HG03571 (cell line): ENCODE results near the gene SRPRB.

Experiments used
- ATAC-seq: cut with Tn5 transposase; IDR thresholded peaks from one replicate; pipeline ENCODE4 v1.9.1; 2021; ENCODE audit not compliant: unreplicated experiment

The SRPRB gene

DNA sequence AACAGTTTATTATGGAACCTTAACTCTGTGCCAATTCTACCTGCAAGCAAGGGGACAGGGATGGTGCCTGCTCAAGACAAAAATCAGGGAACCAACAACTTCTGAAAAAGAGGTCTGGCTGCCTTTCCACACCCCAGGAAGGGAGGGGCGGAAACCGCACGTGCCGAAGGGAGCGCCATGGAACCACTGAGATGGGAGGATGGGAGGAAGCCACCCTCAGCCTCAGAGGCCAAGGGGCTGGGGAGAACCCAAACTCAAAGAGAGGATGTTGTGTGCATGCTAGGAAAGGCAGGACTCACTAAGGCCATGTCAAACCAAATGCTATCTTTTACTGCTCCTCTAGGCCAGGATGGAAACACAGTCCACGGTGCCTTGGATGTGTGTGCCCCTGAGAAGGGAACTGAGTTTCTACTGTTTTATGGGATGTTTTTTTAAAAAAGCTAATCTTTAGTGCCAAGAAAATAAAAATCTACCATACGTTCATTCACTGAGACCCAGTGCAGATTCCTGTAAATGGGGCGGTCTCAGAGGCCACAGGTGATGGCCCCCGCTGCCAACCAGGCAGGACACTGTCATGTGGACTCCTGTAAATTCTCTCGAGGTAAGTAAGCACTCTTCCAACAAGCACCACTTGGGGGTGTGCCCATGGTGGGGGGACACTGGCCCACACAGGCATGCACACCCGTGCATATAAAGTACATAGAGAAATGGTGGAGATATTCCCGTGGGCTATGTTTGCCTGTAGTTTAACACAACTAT, 20.5 kb downstream of the SRPRB start:
- ATAC-seq: no peak

DNA sequence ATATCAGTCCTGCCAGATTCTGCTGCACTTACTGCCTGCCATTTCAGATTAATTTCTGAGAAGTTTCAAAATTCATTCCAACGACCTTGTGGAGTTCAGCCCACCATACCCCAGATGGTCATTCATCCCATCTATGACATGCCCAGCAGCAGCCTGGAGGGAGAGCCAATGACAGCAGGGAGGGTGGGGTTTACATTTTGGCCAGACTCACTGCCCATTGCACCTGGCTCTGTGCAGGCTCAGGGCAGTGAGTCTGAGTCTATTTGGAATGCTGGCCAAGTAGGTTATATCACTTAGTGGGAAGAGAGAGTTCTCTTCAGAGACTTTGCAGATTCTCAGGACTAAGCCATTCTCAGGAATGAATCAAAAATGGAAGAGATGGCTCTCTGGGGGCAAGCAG, 21.5 kb downstream of the SRPRB start:
- no peak for ATAC-seq

DNA sequence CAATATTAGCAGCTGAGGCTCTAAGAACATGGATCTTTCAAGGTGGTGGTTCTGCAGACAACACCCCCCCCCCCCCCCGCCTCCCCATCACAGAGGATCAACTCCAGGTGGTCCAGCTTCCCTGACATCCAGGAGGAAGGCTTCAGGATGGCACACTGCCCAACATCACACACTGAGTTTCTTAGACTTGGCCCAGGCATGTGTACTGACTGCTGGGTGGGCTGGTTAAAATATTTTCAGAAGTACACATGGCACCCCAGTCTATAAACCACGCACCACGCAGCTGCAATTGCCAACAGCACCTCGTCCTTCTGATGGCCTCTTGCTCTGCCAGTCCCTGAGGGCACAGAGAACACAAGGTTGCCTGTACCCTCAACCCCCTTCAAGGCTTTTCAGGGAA, 22.1 kb downstream of the SRPRB start:
- ATAC-seq: no peak

DNA sequence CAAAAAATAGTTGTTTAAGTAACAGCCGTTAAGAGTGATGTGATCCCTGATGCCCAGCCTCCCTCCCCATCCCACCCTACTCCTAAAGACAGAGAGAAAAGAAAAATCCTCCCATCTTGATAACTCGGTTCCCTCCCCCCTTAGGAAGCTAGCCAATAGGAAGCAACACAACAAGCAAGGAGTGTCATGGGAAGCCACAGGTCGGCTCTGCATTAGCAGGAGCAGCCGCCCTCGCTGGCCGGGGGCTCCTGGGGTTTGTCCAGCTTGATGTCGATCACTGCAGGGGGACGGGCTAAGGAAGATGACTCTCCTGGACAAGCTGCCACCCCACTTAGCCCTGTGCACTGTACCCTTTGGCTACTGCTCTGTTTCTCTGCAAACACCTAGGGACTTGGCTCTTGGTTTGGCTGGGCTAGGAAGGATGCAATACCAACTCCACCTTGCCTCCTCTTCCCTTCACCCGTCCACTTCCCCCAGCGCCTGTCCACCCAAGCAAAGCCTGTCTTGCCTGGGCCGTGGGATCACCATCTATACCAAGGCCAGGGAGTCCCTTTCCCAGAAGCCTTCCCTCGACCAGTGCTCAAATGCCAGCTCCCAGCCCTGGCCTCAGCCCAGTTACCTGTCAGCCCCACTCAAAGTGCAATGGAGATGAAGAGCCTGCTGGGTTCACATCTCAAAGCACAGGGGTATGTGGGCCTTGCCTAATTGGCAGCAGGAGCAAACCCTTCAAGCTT, 23.1 kb downstream of the SRPRB start:
- no peak for ATAC-seq

DNA sequence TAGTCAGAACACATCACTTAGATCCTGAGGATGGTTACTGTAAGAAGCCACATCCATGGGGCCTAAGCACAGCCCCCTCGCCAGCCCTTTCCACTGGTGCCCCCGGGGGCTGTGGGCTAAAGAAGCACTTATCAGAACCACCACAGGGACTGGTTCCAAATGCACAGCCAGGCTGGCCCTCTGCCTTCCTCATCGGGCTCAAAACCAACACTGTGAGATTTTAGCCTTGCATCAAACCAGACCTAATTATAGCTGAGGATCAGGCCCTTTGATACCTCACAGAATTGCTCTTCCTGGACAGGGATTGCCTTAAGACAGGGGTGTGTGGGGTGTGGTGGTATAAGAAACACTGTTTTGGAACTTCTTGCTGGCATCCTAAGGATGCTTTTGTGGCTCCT, 23.7 kb downstream of the SRPRB start:
- no peak for ATAC-seq

DNA sequence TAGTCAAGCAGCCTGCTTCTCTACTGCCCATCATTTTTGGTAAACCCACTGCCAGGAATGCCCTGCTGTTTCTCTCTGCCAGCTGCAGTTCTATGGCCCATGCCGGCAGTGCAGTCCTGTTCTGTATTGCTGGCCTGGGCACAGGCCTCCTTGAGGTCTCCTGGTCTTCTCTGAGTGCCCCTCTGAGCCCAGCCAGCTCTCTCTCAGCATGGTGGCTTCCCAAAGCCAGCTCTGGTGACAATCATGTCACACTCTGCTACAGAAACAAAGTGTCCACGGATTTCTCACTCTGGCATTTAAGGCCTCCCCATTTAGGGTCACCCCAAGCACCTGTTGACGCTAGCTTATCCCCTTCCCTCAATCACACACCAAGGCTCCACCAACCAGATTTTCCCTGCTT, 24.5 kb downstream of the SRPRB start:
- ATAC-seq: no peak

DNA sequence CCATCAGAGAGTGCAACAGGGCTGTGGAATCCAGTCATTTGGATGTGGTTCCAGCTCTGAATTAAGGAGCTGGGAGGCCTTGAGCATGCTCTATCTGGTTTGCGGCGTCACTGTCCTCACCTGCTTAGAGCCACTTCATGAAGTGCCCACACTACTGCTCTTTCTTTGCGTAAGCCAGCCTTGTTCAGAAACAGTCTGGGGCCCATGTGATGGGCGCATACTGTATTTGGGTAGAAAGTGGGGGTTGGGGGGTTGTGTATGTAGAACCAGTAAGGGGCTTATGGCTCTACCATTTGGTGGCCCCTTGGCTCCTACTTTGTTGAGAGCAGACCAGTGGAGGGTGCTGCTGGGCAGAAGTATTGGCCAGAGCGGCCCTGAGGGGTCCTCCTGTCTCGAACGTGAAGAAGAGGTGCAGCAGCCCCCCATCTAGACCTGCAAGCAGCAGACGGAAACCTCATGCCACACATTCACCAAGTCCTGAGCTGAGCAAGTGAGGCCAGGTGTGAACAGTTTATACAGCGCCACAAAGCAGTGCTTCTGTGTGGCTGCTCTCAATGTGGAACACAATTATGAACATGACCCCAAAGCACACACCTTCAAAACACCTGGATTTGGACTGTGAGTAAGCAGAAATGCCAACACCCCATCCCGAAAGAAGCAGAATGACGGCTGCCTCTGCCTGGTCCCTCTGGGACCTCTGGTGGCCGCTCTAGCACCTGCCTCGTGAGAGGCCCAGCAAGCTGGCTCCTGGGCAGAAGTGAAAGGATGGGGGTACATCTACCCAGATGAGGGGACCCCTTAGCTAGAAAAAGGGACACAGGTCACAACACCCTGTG, 26.6 kb downstream of the SRPRB start:
- ATAC-seq: no peak

DNA sequence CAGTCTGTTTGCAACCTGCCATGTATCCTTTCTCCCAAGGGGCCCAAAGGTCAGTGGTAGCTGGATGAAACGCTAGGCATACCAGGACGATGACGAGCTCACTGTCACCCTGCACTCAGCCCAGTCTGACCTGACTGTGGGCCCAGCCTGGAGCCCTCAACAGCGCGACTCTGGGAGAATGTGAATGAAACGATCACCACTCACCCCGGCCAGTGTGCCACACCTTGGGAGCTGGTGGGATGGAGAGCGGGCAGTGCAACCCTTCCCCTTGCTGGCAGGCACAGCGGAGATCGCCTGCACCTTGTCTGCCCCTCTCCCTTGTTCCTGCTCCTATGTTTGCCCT, 27.2 kb downstream of the SRPRB start:
- no peak for ATAC-seq

DNA sequence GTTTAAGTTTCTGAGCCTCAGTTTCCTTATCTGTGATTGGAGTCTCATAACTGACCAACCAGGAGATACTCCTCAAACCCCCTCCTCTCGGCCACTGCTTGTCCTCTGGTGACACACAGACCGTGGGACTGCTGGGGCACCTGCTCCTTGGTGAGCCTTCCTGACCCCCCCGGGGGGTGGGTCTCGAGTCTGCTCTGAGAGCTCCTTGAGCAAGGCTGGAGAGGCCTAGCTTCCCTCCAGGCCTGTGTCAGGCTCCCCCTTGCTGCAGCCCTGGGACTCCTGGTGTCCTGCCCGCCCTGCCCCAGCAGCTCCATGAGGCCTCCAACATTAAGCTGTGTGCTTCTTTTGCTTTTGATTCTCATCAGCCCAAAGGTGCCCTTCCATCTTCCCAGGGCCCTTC, 27.7 kb downstream of the SRPRB start:
- ATAC-seq: no peak

DNA sequence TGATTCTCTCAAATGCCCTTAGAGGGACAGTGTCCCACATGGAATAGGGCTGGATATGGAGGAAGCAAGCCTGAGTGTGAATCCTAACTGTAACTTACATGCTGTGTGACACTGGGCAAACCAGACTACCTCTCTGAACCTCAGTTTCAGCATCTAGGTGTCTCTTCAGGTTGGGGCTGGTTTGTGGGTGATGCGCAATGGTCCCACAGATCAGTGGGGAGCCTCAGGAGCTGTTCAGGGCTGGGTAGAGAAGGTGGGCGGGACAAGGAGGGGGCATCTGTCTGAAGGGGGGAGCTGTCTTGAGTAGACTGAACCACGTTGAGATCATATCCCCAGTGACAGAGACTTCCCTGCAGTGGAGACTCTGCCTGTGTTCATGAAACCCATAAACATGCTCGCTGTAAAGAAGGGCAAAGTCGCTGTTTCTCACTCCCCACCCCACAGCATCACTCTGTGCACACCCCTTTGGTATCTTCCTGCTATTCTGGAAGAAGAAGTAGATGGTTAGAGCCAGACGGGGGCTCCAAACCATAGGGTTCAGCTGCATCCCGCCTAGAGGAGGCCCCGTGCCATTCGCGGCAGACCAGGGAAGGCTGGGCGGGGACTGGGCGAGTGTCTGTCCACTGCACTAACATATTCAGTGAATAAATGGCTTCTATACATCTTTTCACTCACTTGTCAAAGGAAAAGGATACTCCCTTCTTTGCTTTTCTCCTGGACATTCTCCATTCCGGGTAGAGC, 28.4 kb downstream of the SRPRB start:
- no peak for ATAC-seq

DNA sequence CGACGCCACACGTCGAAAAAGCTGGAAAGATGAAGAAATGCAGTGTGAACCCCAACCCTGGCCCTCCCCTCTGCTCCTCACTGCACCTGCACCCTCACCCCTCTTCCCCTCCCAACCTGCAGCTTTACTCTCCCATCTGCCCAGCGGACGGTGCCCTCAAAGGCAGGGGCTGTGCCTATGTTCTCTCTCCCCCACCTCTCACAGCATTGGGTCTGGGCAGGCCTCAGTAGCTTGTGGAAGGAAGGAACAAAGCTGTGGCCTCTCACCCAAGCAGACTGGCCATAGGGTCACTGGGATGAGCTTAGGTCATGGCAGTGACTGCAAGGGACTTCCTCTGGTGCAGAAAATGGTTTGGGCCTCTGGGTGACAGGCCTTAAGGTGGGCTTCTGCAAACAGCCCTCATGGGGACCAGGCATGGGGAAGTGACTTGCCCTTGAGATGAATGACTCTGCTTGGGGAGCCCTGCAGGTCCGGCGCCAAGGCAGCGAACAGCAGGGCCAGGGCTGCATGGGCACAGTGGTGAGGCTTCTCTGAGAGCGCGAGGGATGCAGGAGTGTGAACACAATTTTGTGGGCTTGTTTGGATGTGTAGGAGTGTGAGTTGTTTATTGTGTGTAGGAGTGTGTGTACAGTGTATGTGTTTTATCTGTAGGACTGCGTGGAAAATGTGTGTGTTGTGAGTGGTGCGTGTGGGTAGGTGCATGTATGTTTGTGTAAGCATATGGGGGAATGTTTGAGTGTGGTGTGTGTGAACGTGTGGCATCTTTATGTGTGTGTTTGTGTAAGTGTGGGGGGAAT, 29.2 kb downstream of the SRPRB start:
- no peak for ATAC-seq

DNA sequence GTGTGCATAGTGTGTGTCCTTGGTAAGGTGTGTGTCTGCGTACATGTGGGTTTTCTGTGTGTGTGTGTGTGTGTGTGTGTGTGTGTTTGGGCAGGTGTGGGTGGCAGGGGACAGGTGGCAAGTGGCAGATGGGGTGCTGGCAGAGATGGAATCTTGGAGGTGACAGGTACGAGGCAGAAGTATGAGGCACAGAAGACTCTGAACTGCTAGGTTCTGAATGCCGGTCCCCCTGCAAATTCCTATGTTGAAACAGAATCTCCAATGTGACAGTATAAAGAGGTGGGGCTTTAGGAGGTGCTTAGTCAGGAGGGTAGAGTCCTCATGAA, 29.8 kb downstream of the SRPRB start:
- no peak for ATAC-seq

DNA sequence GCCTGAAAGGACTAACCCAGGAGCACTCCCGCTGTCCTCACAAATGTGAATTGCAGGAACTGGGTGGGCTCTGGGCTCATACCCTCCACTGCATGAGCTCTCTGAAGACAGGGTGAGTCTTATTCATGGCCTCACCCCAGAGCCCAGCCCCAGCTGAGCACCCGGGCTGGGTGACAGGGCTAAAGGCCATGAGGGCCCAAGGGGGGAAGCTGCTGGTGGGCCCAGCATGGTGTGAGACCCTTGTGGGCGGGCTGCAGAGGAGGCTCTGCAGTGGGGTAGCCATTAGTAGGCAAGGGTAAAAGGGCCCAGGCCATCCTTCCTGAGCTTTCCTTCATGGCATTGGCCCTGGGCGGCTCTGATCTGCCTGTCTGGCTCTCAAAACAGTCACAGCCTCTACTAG, 30.3 kb downstream of the SRPRB start:
- no peak for ATAC-seq

DNA sequence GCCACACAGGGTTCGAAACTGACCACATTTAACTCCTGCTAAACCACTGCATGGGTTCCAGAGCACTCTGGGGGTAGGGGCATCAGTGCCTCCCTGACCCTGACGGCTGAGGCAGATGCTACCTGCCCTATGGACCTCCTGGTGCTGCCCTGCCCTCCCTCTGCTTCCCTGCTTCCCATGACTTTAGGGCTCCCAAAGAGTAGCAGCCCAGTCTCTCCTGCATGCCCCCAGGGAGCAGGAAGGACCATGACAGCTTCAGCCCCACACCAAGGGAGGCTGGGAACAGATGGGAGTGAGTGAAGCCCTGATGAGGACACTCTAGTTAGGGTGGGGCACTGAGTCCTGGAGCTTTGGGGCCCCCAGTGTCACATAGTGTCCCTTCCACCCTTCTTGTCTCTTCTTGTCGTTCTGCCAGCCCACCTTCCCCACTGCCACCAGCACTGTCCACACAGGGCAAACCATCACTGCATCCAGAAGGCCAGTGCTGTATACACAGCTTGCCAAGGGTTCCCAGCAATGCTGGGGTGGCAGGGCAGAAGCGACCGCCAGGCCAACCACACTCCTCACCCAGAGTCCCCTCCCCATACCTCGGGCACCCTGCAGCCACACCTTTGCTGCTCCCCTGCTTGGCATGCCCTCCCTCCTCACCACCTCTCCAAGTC, 31.0 kb downstream of the SRPRB start:
- ATAC-seq: no peak

DNA sequence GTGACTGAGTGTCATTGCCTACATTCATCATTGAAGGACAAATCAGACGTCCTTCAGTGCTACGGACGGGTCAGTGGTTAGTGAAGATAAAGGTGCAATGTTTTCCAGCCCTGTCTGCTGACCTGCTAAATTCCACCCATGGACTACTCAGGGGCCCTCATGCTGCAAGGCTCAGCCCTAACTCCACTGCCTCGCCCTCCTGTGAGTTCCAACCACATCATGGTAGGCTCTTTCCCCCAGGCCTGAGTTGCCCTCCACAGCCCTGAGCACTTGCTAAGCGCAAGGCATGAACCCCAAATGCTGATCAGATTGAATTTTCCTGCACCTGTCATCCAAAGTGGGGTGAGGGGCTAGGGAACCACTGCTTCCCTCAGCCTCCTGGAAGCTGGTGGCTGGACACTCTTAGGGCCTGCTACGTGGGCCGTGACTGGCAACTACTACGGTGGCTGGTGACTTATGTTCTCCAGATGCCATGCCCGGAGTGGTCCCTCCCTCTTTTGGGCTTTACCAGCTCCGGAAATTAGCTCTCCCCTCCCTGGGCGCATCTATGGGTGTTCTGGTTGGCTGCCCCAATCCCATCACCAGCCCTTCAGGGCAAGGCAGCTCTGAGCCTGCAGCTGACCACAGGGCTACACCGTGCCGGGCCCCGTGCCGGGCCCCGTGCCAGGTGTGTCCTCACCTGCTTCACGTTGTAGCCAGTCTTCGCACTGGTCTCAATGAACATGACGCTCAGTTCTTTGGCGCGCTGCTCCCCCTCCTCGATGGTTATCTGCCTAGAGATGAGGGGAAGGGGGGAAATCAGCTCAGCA, 32.1 kb downstream of the SRPRB start:
- ATAC-seq: no peak

DNA sequence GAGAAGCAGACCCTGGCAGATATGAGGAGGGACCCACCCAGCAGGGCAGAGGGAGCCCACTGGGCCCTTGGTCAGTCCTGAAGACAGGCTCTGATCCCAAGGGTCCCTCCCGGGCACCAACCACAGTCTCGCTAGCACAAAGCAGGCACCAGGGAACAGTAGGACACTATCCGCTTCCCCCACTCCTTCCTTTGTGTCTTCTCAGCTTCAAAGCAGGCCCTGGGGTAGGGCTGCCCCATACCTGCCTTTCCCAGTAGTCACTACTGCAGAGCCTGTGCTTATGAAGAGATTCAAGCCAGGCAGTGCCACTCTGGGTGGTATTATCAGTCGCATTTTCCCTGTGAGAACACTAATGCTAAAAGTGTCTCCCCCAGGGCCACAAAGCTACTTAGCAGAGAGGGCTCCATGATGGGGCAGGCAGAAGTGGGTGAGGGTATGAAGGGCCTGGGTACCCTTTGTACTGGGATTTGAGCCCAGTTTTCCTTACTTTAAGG, 32.7 kb downstream of the SRPRB start:
- ATAC-seq: no peak

DNA sequence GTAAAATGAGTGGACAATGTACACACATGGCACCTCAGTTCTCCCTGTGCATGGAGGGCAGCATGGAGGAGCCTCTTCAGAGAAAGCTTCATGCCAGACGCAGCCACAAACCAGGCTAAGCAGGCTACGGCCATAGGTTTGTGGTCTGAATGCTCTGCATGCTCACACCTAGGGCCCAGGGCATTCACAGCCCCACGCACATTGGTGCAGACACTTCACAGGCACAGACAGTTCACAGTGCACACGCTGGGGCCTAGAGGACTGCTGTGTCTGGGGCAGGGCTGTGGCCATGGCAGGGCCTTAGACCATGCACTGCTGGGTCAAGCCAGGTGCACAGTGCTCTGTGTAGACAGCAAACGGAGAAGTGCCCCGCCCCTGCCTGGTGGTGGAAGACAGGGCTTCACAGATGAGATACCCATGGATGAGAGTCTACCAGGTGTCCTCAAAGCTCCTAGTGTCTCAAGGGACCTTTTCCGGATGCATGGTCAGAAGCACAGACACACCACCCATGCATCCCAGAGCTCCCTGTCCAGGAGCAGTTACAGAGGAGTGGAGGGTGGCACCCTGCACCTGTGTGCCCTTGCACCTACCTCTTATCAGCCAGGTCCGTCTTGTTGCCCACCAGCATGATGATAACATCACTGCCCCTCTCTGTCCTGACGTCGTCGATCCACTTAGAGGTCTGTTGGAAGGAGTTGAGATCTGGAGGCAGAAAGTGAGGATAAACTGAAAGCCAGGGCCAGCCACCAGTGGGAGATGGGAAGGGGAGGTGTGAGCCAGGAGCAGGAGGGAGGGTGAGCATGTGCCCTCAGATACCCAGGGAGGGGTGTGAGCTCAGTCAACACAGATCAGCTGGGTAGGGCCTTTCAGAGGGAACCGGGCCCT, 33.5 kb downstream of the SRPRB start:
- ATAC-seq: no peak
